H1 (cell line): ENCODE measurements around the gene LDLRAD1. TPM values are rescaled to one million over a fixed set of nuclear protein-coding genes. Genes with fewer than 3 reads are reported as not detected.
A peak's percentile ranks its signal among the peaks of the same experiment; 100 is the strongest.

ENCODE experiments used
- CTCF ChIA-PET: fragments of 300-600 bp; sonication (Branson Sonifier 250); formaldehyde crosslinking; loops from one replicate; lab custom pipeline; 2021; ENCODE audit not compliant: partially characterized antibody; lab: Charles Lee
- POLR2A ChIA-PET: fragments of 300-600 bp; sonication (Branson Sonifier 250); formaldehyde crosslinking; loops from one replicate; lab custom pipeline; 2021; ENCODE audit warnings: inconsistent platforms; ENCODE audit not compliant: partially characterized antibody; lab: Charles Lee
- DNase-seq, 2 experiments: peaks; one replicate each; pipeline versions ENCODE4 v3.0.0 to v3.0.0-alpha.2; 2010 to 2022; ENCODE audit warnings: low spot score in 2 of 2, low read depth in 1 of 2, mixed read lengths in 1 of 2
- FAIRE-seq: peaks from 2 replicates; lab custom pipeline; 2011; peaks lifted over from hg19 to GRCh38; lab: Jason Lieb, UNC
- H2AFZ ChIP-seq: 2 replicates; pipeline ENCODE4 v1.8.1; 2012; ENCODE audit warnings: low read length, inconsistent platforms
- H2AK5ac ChIP-seq: 2 replicates; pipeline ENCODE4 v1.6.1; 2013; ENCODE audit warnings: low read depth, low read length
- H2BK120ac ChIP-seq: replicated peaks from 2 replicates; pipeline ENCODE3; 2013; ENCODE audit warnings: low read depth, low read length, inconsistent platforms
- H2BK12ac ChIP-seq: 2 replicates; pipeline ENCODE4 v1.6.1; 2013; ENCODE audit warnings: low read depth, low read length
- H2BK15ac ChIP-seq: 2 replicates; pipeline ENCODE4 v1.6.1; 2013; ENCODE audit warnings: low read length
- H2BK20ac ChIP-seq: 2 replicates; pipeline ENCODE4 v1.6.1; 2013; ENCODE audit warnings: low read length
- H2BK5ac ChIP-seq: 2 replicates; pipeline ENCODE4 v1.6.1; 2013; ENCODE audit warnings: low read depth, low read length
- H3K14ac ChIP-seq: 2 replicates; pipeline ENCODE4 v1.6.1; 2013; ENCODE audit warnings: inconsistent platforms; ENCODE audit not compliant: insufficient read length
- H3K18ac ChIP-seq: 2 replicates; pipeline ENCODE4 v1.6.1; 2013; ENCODE audit warnings: low read length; ENCODE audit errors: extremely low read depth
- H3K23ac ChIP-seq: 2 replicates; pipeline ENCODE4 v1.6.1; 2013; ENCODE audit warnings: inconsistent platforms; ENCODE audit not compliant: insufficient read length
- H3K23me2 ChIP-seq: 2 replicates; pipeline ENCODE4 v1.6.1; 2013; ENCODE audit warnings: low read depth, low read length
- H3K27ac ChIP-seq: 2 replicates; pipeline ENCODE4 v1.6.1; 2011; ENCODE audit warnings: low read depth, low read length, inconsistent platforms
- H3K27me3 ChIP-seq, 4 experiments: replicated peaks in 1 of 4; 1 replicate in 1 of 4; 2 replicates in 3 of 4; pipeline versions ENCODE4 v1.6.1 to v1.8.1; 2011 to 2013; ENCODE audit warnings: low read length in 3 of 4, mild to moderate bottlenecking in 3 of 4, inconsistent platforms in 2 of 4, mixed read lengths in 2 of 4, moderate library complexity in 1 of 4; ENCODE audit not compliant: control insufficient read depth in 3 of 4, insufficient read depth in 3 of 4; ENCODE audit errors: extremely low read depth in 1 of 4
- H3K36me3 ChIP-seq, 4 experiments: 2 replicates each; pipeline versions ENCODE4 v1.6.1 to v1.8.1; 2011 to 2013; ENCODE audit warnings: mild to moderate bottlenecking in 4 of 4, low read length in 3 of 4, moderate library complexity in 2 of 4, control low read depth in 1 of 4, inconsistent platforms in 1 of 4; ENCODE audit not compliant: insufficient read depth in 4 of 4, control insufficient read depth in 2 of 4
- H3K4ac ChIP-seq: replicated peaks from 2 replicates; pipeline ENCODE3; 2013; ENCODE audit warnings: low read length, low read depth, mixed read lengths, inconsistent platforms; ENCODE audit not compliant: insufficient read length
- H3K4me1 ChIP-seq, 4 experiments: replicated peaks in 1 of 4; 1 replicate in 1 of 4; 2 replicates in 3 of 4; pipeline versions ENCODE4 v1.6.1 to v1.8.1; 2011 to 2013; ENCODE audit warnings: low read length in 3 of 4, inconsistent platforms in 2 of 4, mixed read lengths in 1 of 4; ENCODE audit not compliant: insufficient read depth in 4 of 4, control insufficient read depth in 3 of 4
- H3K4me2 ChIP-seq, 2 experiments: 2 replicates each; pipeline versions ENCODE4 v1.6.1 to v1.8.1; 2011 to 2013; ENCODE audit warnings: low read depth in 2 of 2, low read length in 2 of 2, control low read depth in 1 of 2, inconsistent platforms in 1 of 2, mild to moderate bottlenecking in 1 of 2; ENCODE audit not compliant: insufficient read depth in 1 of 2
- H3K4me3 ChIP-seq, 4 experiments: fragments of 200-600, 300-600 bp in 1 of 4; sonication (generic), shearing (Covaris generic), sonication (Bioruptor Twin) in 1 of 4; 2 replicates each; pipeline versions ENCODE4 v1.5.1 to v1.8.1; 2011 to 2016; ENCODE audit warnings: low read length in 4 of 4, low read depth in 3 of 4, control low read depth in 2 of 4, inconsistent platforms in 2 of 4, mild to moderate bottlenecking in 2 of 4, mixed read lengths in 1 of 4, moderate library complexity in 1 of 4; ENCODE audit not compliant: insufficient read depth in 2 of 4; ENCODE audit errors: extremely low read depth in 1 of 4
- H3K56ac ChIP-seq: replicated peaks from 2 replicates; pipeline ENCODE3; 2013; ENCODE audit warnings: low read depth, mild to moderate bottlenecking, mixed read lengths, low read length, inconsistent platforms; ENCODE audit not compliant: insufficient read length
- H3K79me1 ChIP-seq: 2 replicates; pipeline ENCODE4 v1.6.1; 2013; ENCODE audit warnings: low read depth, low read length, control low read depth
- H3K79me2 ChIP-seq, 2 experiments: 2 replicates each; pipeline versions ENCODE4 v1.6.1 to v1.8.1; 2012 to 2013; ENCODE audit warnings: low read length in 2 of 2, mild to moderate bottlenecking in 2 of 2, inconsistent platforms in 1 of 2; ENCODE audit not compliant: insufficient read depth in 2 of 2, control insufficient read depth in 1 of 2
- H3K9ac ChIP-seq, 4 experiments: replicated peaks in 1 of 4; 1 replicate in 1 of 4; 2 replicates in 3 of 4; pipeline versions ENCODE4 v1.6.1 to v1.8.1; 2011 to 2013; ENCODE audit warnings: low read depth in 3 of 4, low read length in 3 of 4, control low read depth in 2 of 4, mild to moderate bottlenecking in 2 of 4, moderate library complexity in 2 of 4, inconsistent platforms in 1 of 4; ENCODE audit errors: extremely low read depth in 1 of 4
- H3K9me3 ChIP-seq, 2 experiments: 2 replicates each; pipeline versions ENCODE4 v1.6.1 to v1.8.1; 2012 to 2013; ENCODE audit warnings: mild to moderate bottlenecking in 2 of 2, moderate library complexity in 2 of 2, control low read depth in 1 of 2, inconsistent platforms in 1 of 2, low read depth in 1 of 2, low read length in 1 of 2, mixed read lengths in 1 of 2; ENCODE audit not compliant: insufficient read depth in 2 of 2
- H4K20me1 ChIP-seq, 2 experiments: replicated peaks in 1 of 2; 2 replicates each; pipeline versions ENCODE3 to v1.8.1; 2011 to 2013; ENCODE audit warnings: inconsistent platforms in 2 of 2, low read length in 2 of 2, mild to moderate bottlenecking in 1 of 2; ENCODE audit not compliant: insufficient read depth in 2 of 2, control insufficient read depth in 1 of 2
- H4K5ac ChIP-seq: 2 replicates; pipeline ENCODE4 v1.6.1; 2013; ENCODE audit warnings: low read length, low read depth, mixed read lengths, inconsistent platforms; ENCODE audit not compliant: insufficient read length
- H4K8ac ChIP-seq: 2 replicates; pipeline ENCODE4 v1.8.0; 2013; ENCODE audit warnings: mild to moderate bottlenecking, moderate library complexity, low read length, inconsistent platforms; ENCODE audit not compliant: insufficient read depth; ENCODE audit errors: extremely low read depth
- H4K91ac ChIP-seq: replicated peaks from 2 replicates; pipeline ENCODE3; 2013; ENCODE audit warnings: low read length, mixed read lengths, inconsistent platforms; ENCODE audit not compliant: insufficient read length
- BACH1 ChIP-seq: IDR thresholded peaks from 2 replicates; pipeline ENCODE4 v1.6.1; 2012; ENCODE audit warnings: low read length, improper control_type of control experiment
- BRCA1 ChIP-seq: IDR thresholded peaks from 2 replicates; pipeline ENCODE4 v1.6.1; 2012; ENCODE audit warnings: low read depth, low read length, improper control_type of control experiment
- CBX5 ChIP-seq: fragments of 300-800, 300-1000 bp; sonication (generic); IDR thresholded peaks from 2 replicates; pipeline ENCODE4 v1.7.1; 2016; ENCODE audit warnings: antibody characterized with exemption, low read length, low read depth
- CEBPB ChIP-seq: IDR thresholded peaks from 2 replicates; pipeline ENCODE4 v1.6.1; 2012; ENCODE audit warnings: low read depth, low read length
- CHD1 ChIP-seq: IDR thresholded peaks from 2 replicates; pipeline ENCODE4 v1.6.1; 2012; ENCODE audit warnings: low read depth, low read length, improper control_type of control experiment
- FOSL1 ChIP-seq: IDR thresholded peaks from 2 replicates; pipeline ENCODE4 v1.6.1; 2011; ENCODE audit warnings: mild to moderate bottlenecking, low read depth, low read length, moderate library complexity; ENCODE audit not compliant: insufficient read depth
- HDAC2 ChIP-seq, 2 experiments: fragments of 300-600 bp in 1 of 2; sonication (generic) in 1 of 2; IDR thresholded peaks; 2 replicates each; pipeline ENCODE4 v1.6.1; 2011 to 2012; ENCODE audit warnings: low read depth in 2 of 2, low read length in 2 of 2, mild to moderate bottlenecking in 2 of 2, moderate library complexity in 2 of 2, borderline replicate concordance in 1 of 2, inconsistent platforms in 1 of 2
- SIX5 ChIP-seq: IDR thresholded peaks from 2 replicates; pipeline ENCODE4 v1.6.1; 2011; ENCODE audit warnings: mild to moderate bottlenecking, low read depth, low read length
- SRF ChIP-seq: IDR thresholded peaks from 2 replicates; pipeline ENCODE4 v1.6.1; 2011; ENCODE audit warnings: mild to moderate bottlenecking, low read depth, low read length, moderate library complexity
- TAF7 ChIP-seq: optimal IDR thresholded peaks from 2 replicates; pipeline ENCODE3; 2011; ENCODE audit warnings: low read depth, mild to moderate bottlenecking, inconsistent platforms, low read length, moderate library complexity, borderline replicate concordance
- WGBS, 2 experiments: shearing (Covaris generic) in 1 of 2; methylation state at CpG; one replicate each; pipeline versions ENCODE4 v1.1.6 to v1.1.7; 2013 to 2015; ENCODE audit warnings: low lambda C conversion rate in 2 of 2, mixed read lengths in 2 of 2, inconsistent platforms in 1 of 2, low coverage in 1 of 2, missing lambda C conversion rate in 1 of 2; ENCODE audit not compliant: insufficient replicate concordance in 2 of 2, insufficient coverage in 1 of 2, insufficient read length in 1 of 2; ENCODE audit errors: extremely low coverage in 1 of 2, missing lambda C conversion rate in 1 of 2; 5-methylcytosine and 5-hydroxymethylcytosine counted together
- polyA plus RNA-seq, 7 experiments: library from polyadenylated mRNA; depleted of rRNA in 3 of 7; stranded (reverse) in 5 of 7; unstranded in 2 of 7; fragments of >200 nt in 5 of 7; fragments of 200-250 nt in 2 of 7; gene quantifications; 1 replicate in 5 of 7; 2 replicates in 1 of 7; 4 replicates in 1 of 7; pipeline versions ENCODE4 v1.2.1 to v1.2.3, GENCODE V29; 2011 to 2013; ENCODE audit warnings: missing spikeins in 2 of 7, mixed read lengths in 2 of 7
- total RNA-seq: library from RNA; stranded (reverse); fragmentation: NEBNext Ultra II Directional; extraction: Animal tissue kit (Norgen Biotek cat#: 25700); gene quantifications from 2 replicates; pipeline ENCODE4 v1.2.1, GENCODE V29; 2021
- TF ChIP-seq, protein P1 (sequence below): IDR thresholded peaks from 2 replicates; pipeline ENCODE4 v1.6.1; 2011; ENCODE audit warnings: low read length, improper control_type of control experiment
- TF ChIP-seq, protein P2 (sequence below): IDR thresholded peaks from 2 replicates; pipeline ENCODE4 v1.6.1; 2012; ENCODE audit warnings: inconsistent platforms

LDLRAD1 gene
- total and polyA plus RNA-seq, 2 of the 8 experiments (the other 6 are each of a cell fraction or from before 2014, with no cell fraction given), result not detected

DNA sequence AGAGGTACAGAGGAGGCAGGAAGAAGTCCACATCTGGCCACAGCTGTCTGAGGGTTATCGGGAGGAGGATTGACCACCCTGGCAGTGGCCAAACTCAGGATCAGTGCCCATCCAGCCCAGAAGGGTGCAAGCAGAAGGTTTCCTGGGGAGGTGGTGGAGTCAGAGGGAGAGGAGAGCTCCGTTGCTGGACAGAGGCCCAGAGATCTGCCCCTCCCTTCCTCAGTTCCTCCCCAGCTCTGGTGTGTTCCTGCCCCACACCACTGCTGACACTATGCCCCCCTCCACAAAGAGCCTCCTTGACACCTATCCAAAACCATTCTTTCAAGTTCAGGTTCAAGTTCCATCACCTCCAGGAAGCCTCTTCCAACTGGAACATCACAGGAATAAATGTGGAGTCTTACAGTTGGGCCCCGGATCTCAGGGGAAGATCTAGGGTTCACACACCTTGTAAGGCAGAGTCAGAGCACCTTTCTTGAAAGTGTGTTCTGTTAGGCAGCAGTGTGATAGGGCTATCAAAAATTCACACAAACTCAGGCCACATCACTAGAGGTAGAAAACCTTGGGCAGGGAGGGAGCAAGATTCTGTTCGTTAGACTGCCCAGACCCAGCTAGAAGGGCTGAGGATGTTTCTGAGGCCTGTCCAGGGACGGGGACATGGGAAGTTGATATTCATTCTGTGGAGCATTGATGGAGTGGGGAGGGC is 7.4 kb downstream of the LDLRAD1 start:
- H3K4me3 ChIP-seq, result no peak overlapping the region
- no peak for TF ChIP-seq SIX5
- no peak for TF ChIP-seq CHD1
- TF ChIP-seq FOSL1, result no peak
- no peak for TF ChIP-seq SRF
- TF ChIP-seq CEBPB, result no peak
- no peak for TF ChIP-seq HDAC2 (IDR thresholded peaks at IDR 0.05; ENCODE audit: borderline replicate concordance in 1 of 2, low read depth in 2 of 2, low read length in 2 of 2)
- no peak for TF ChIP-seq BACH1
- no peak for TF ChIP-seq BRCA1
- no peak for TF ChIP-seq CBX5
- TF ChIP-seq, protein P1, sequence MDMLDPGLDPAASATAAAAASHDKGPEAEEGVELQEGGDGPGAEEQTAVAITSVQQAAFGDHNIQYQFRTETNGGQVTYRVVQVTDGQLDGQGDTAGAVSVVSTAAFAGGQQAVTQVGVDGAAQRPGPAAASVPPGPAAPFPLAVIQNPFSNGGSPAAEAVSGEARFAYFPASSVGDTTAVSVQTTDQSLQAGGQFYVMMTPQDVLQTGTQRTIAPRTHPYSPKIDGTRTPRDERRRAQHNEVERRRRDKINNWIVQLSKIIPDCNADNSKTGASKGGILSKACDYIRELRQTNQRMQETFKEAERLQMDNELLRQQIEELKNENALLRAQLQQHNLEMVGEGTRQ, result no peak
- no peak for TF ChIP-seq TAF7
- TF ChIP-seq, protein P2, sequence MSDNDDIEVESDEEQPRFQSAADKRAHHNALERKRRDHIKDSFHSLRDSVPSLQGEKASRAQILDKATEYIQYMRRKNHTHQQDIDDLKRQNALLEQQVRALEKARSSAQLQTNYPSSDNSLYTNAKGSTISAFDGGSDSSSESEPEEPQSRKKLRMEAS, result no peak

More for the DNA sequence above, 7.4 kb downstream of the LDLRAD1 start:
- Histone ChIP-seq H2AK5ac (no peak overlapping the region), H3K56ac (no peak overlapping the region), H3K27me3 (no peaks in the 10 kb centered on the region), H3K36me3 (no peaks in the 10 kb centered on the region), H4K8ac (no peak overlapping the region), H3K27ac (no peak overlapping the region), H2AFZ (no peak overlapping the region), H3K14ac (no peak overlapping the region), H3K79me1 (no peaks in the 10 kb centered on the region), H4K20me1 (no peaks in the 10 kb centered on the region), H3K23ac (no peak overlapping the region), H3K4me2 (no peak overlapping the region), H2BK5ac (no peak overlapping the region), H2BK15ac (0 out of 2 replicates have a peak overlapping the region, but pooled peaks have one; percentile 29), H4K5ac (no peak overlapping the region), H2BK12ac (no peak overlapping the region), H3K4me1 (peaks cover 0 to 3% (median 0%) of the 10 kb centered on the region in 4 experiments; a peak in 1 of 7 replicates), H2BK20ac (no peak overlapping the region), H3K79me2 (no peaks in the 10 kb centered on the region), H2BK120ac (no peak overlapping the region), H3K23me2 (no peaks in the 10 kb centered on the region; the same call in 1 of the 2 replicates), H3K9me3 (no peaks in the 10 kb centered on the region), H4K91ac (no peak overlapping the region), H3K18ac (no peak overlapping the region; the same call in 1 of the 2 replicates), H3K9ac (no peak overlapping the region), H3K4ac (no peak overlapping the region)
- CTCF ChIA-PET, result interaction anchor here (0.6 to 2.4 kb wide), 5 partner anchors 18 to 1056 kb away, joined by 3 to 8 read pairs (median 3); no protein-coding TSS in a partner anchor
- 83% methylated on average over 5 of the region's 5 CpGs; no CpG with 5 or more reads in 1 of the 2 experiments for WGBS, 2 experiments
- FAIRE-seq, result no peak
- DNase-seq, result peak in 1 of 2 experiments; percentile 26
- POLR2A ChIA-PET, result no interaction called here
